ENCODE measurements around the gene DNAJC5. TPM values are rescaled to one million over a fixed set of nuclear protein-coding genes. Genes with fewer than 3 reads are reported as not detected.

Gene DNAJC5
- total and polyA plus RNA-seq, 8 donors: 23.1 to 60.1 (median 38.1) TPM

GRCh38 chr20:63961664-63962425, 66.9 kb downstream of the DNAJC5 start:
- H3K9me3 ChIP-seq: peaks cover 0 to 14% (median 1%) of the 10 kb centered on the region in 4 donors
- TF ChIP-seq CTCF (IDR thresholded peaks at IDR 0.05) (no peak), EP300 (IDR thresholded peaks at IDR 0.05) (no peak), POLR2A (IDR thresholded peaks at IDR 0.05) (no peak), POLR2AphosphoS5 (IDR thresholded peaks at IDR 0.05) (no peak)
- intact Hi-C loops (cut with DNase I; ENCODE audit: low total_unique reads): no loop called here
- no peak for DNase-seq
- 87 to 93% (median 92%) methylated on average over 25 to 26 of the region's 26 CpGs for WGBS, 5 donors
- H3K27me3 ChIP-seq: no peaks in the 10 kb centered on the region
- no peak overlapping the region for H3K27ac ChIP-seq
- no peak overlapping the region for H3K4me3 ChIP-seq
- H3K36me3 ChIP-seq: peaks cover 30 to 74% (median 72%) of the 10 kb centered on the region in 4 donors
- H3K4me1 ChIP-seq: peaks cover 9 to 17% (median 14%) of the 10 kb centered on the region in 4 donors

- intact Hi-C loops (cut with DNase I; ENCODE audit: low total_unique reads): no loop called here
These were observed 67.8 kb downstream of the DNAJC5 start for GRCh38 chr20:63962426-63963347.

GRCh38 chr20:63963348-63963741, 68.4 kb downstream of the DNAJC5 start:
- no peak for TF ChIP-seq EP300 (IDR thresholded peaks at IDR 0.05)
- TF ChIP-seq CTCF (IDR thresholded peaks at IDR 0.05): no peak
- TF ChIP-seq POLR2AphosphoS5 (IDR thresholded peaks at IDR 0.05): no peak
- TF ChIP-seq POLR2A (IDR thresholded peaks at IDR 0.05): no peak
- 89 to 98% (median 93%) methylated on average over 22 to 27 of the region's 27 CpGs for WGBS, 5 donors
- peaks cover 0 to 15% (median 1%) of the 10 kb centered on the region in 4 donors for H3K9me3 ChIP-seq
- H3K4me1 ChIP-seq: peaks cover 0 to 8% (median 2%) of the 10 kb centered on the region in 4 donors
- no peak overlapping the region for H3K4me3 ChIP-seq
- H3K36me3 ChIP-seq: peaks cover 30 to 86% (median 81%) of the 10 kb centered on the region in 4 donors
- intact Hi-C loops (cut with DNase I; ENCODE audit: low total_unique reads): no loop called here
- peak in 1 of 2 donors; percentile 4 for DNase-seq
- H3K27me3 ChIP-seq: no peaks in the 10 kb centered on the region
- H3K27ac ChIP-seq: no peak overlapping the region

More at GRCh38 chr20:63962426-63963347, 67.8 kb downstream of the DNAJC5 start:
- WGBS, 5 donors: 94 to 96% (median 95%) methylated on average over 37 to 61 of the region's 61 CpGs
- Histone ChIP-seq H3K4me3 (no peak overlapping the region), H3K4me1 (peaks cover under 1 to 9% (median 6%) of the 10 kb centered on the region in 4 donors), H3K27ac (no peak overlapping the region), H3K27me3 (no peaks in the 10 kb centered on the region), H3K9me3 (peaks cover 0 to 15% (median 1%) of the 10 kb centered on the region in 4 donors), H3K36me3 (peaks cover 30 to 83% (median 79%) of the 10 kb centered on the region in 4 donors)
- DNase-seq: peak in 1 of 2 donors; percentile 2
- TF ChIP-seq CTCF (IDR thresholded peaks at IDR 0.05): no peak
- no peak for TF ChIP-seq EP300 (IDR thresholded peaks at IDR 0.05)
- no peak for TF ChIP-seq POLR2A (IDR thresholded peaks at IDR 0.05)
- TF ChIP-seq POLR2AphosphoS5 (IDR thresholded peaks at IDR 0.05): no peak

- Histone ChIP-seq H3K36me3 (peaks cover 30 to 81% (median 76%) of the 10 kb centered on the region in 4 donors), H3K27ac (no peak overlapping the region), H3K4me3 (no peak overlapping the region), H3K27me3 (no peaks in the 10 kb centered on the region), H3K9me3 (peaks cover 0 to 15% (median 1%) of the 10 kb centered on the region in 4 donors), H3K4me1 (peaks cover 4 to 11% (median 7%) of the 10 kb centered on the region in 4 donors)
- TF ChIP-seq POLR2A (IDR thresholded peaks at IDR 0.05) (no peak), EP300 (IDR thresholded peaks at IDR 0.05) (no peak), CTCF (IDR thresholded peaks at IDR 0.05) (no peak), POLR2AphosphoS5 (IDR thresholded peaks at IDR 0.05) (no peak)
- intact Hi-C loops (cut with DNase I; ENCODE audit: low total_unique reads): no loop called here
- WGBS, 5 donors: 91 to 100% (median 95%) methylated on average over 5 to 16 of the region's 16 CpGs
- DNase-seq: peak in 1 of 2 donors; percentile 2
These were observed 68.9 kb downstream of the DNAJC5 start for GRCh38 chr20:63963784-63964301.
